HCT116 (cell line): ENCODE measurements around the gene RNF126. TPM values are rescaled to one million over a fixed set of nuclear protein-coding genes. Genes with fewer than 3 reads are reported as not detected.

Experiments
- ATAC-seq: fragments of 200-7000 bp; cut with Tn5 transposase; 2 replicates; pipeline ENCODE4 v1.9.1; 2020; ENCODE audit warnings: mild to moderate bottlenecking, moderate library complexity
- BruUV-seq: library from RNA; stranded (reverse); fragments of 400-500 nt; replicated peaks from 2 replicates; lab custom pipeline; 2021; lab: Mats Ljungman, UMichigan
- CTCF ChIA-PET: fragments of 300-600 bp; sonication (Branson Sonifier 250); formaldehyde crosslinking; loops from one replicate; lab custom pipeline; 2021; ENCODE audit warnings: antibody characterized with exemption; lab: Charles Lee
- POLR2A ChIA-PET: fragments of 300-600, 350-600 bp; sonication (Branson Sonifier 250); formaldehyde crosslinking; loops from one replicate; lab custom pipeline; 2021; ENCODE audit warnings: antibody characterized with exemption; lab: Charles Lee
- RAD21 ChIA-PET, 2 experiments: fragments of 300-600 bp; sonication (Branson Sonifier 250); formaldehyde crosslinking; loops; one replicate each; lab custom pipeline; 2023; ENCODE audit warnings: low total read pairs in 2 of 2; ENCODE audit not compliant: uncharacterized antibody in 2 of 2, unreplicated experiment in 2 of 2, low non-redundant PET in 1 of 2; lab: Charles Lee
- DNase-seq: peaks from one replicate; pipeline ENCODE4 v3.0.0-alpha.2; 2010; ENCODE audit warnings: low read depth, low spot score
- H2AFZ ChIP-seq: fragments of 200-600 bp; shearing (Covaris generic), sonication (generic); 2 replicates; pipeline ENCODE4 v1.6.1; 2017; ENCODE audit warnings: low read depth, mixed run types, mixed read lengths, antibody characterized with exemption, low read length; ENCODE audit not compliant: poor library complexity, severe bottlenecking
- H3K27ac ChIP-seq: 2 replicates; pipeline ENCODE4 v1.5.1; 2012; ENCODE audit warnings: low read depth, low read length
- H3K27me3 ChIP-seq: fragments of 200-600 bp; sonication (generic); 2 replicates; pipeline ENCODE4 v1.6.1; 2016; ENCODE audit warnings: mixed run types, low read length, mixed read lengths; ENCODE audit not compliant: insufficient read depth
- H3K36me3 ChIP-seq, 2 experiments: fragments of 200-500 bp in 1 of 2; fragments of 200-600 bp in 1 of 2; sonication (Bioruptor generic) in 1 of 2; sonication (generic) in 1 of 2; 2 replicates each; pipeline versions ENCODE4 v1.5.1 to v1.6.1; 2014 to 2016; ENCODE audit warnings: low read length in 2 of 2, inconsistent platforms in 1 of 2, mixed read lengths in 1 of 2, mixed run types in 1 of 2; ENCODE audit not compliant: insufficient read depth in 2 of 2, control insufficient read depth in 1 of 2
- H3K4me1 ChIP-seq, 2 experiments: fragments of 200-600 bp in 1 of 2; sonication (generic) in 1 of 2; 2 replicates each; pipeline versions ENCODE4 v1.5.1 to v1.6.1; 2012 to 2017; ENCODE audit warnings: low read length in 2 of 2, inconsistent platforms in 1 of 2, mild to moderate bottlenecking in 1 of 2, mixed read lengths in 1 of 2, mixed run types in 1 of 2, moderate library complexity in 1 of 2; ENCODE audit not compliant: insufficient read depth in 2 of 2, control insufficient read depth in 1 of 2
- H3K4me2 ChIP-seq: fragments of 200-600 bp; sonication (generic); 2 replicates; pipeline ENCODE4 v1.6.1; 2017; ENCODE audit warnings: mixed run types, low read length, mixed read lengths
- H3K4me3 ChIP-seq, 2 experiments: fragments of 200-600 bp in 1 of 2; sonication (generic) in 1 of 2; replicated peaks in 1 of 2; 2 replicates each; pipeline ENCODE4 v1.5.1; 2011 to 2016; ENCODE audit warnings: low read length in 2 of 2, control low read depth in 1 of 2, low read depth in 1 of 2, mild to moderate bottlenecking in 1 of 2, mixed read lengths in 1 of 2, mixed run types in 1 of 2
- H3K79me2 ChIP-seq: fragments of 200-600 bp; sonication (generic); 2 replicates; pipeline ENCODE4 v1.6.1; 2017; ENCODE audit warnings: mild to moderate bottlenecking, mixed run types, low read length, moderate library complexity, mixed read lengths; ENCODE audit not compliant: insufficient read depth
- H3K9ac ChIP-seq: fragments of 200-600 bp; sonication (generic); 2 replicates; pipeline ENCODE4 v1.6.1; 2016; ENCODE audit warnings: low read length, mixed read lengths
- H3K9me2 ChIP-seq: fragments of 200-600 bp; sonication (generic), shearing (Covaris generic); 2 replicates; pipeline ENCODE4 v1.6.1; 2017; ENCODE audit warnings: mixed run types, mild to moderate bottlenecking, moderate library complexity; ENCODE audit not compliant: insufficient read depth
- H3K9me3 ChIP-seq, 2 experiments: fragments of 200-500 bp in 1 of 2; fragments of 200-600 bp in 1 of 2; sonication (Bioruptor generic) in 1 of 2; sonication (generic) in 1 of 2; 2 replicates each; pipeline ENCODE4 v1.6.1; 2014 to 2017; ENCODE audit warnings: low read length in 2 of 2, mixed read lengths in 2 of 2, inconsistent platforms in 1 of 2, low read depth in 1 of 2, mild to moderate bottlenecking in 1 of 2, mixed run types in 1 of 2, moderate library complexity in 1 of 2; ENCODE audit not compliant: control insufficient read depth in 1 of 2, insufficient read depth in 1 of 2
- H4K20me1 ChIP-seq: fragments of 200-600 bp; sonication (generic), shearing (Covaris generic); 2 replicates; pipeline ENCODE4 v1.6.1; 2017; ENCODE audit warnings: mixed run types, mild to moderate bottlenecking, moderate library complexity; ENCODE audit not compliant: insufficient read depth
- CEBPB ChIP-seq: IDR thresholded peaks from 2 replicates; pipeline ENCODE4 v1.6.1; 2012; ENCODE audit warnings: low read depth
- FOSL1 ChIP-seq: IDR thresholded peaks from 2 replicates; pipeline ENCODE4 v1.6.1; 2012; ENCODE audit warnings: low read depth
- REST ChIP-seq: IDR thresholded peaks from 2 replicates; pipeline ENCODE4 v1.6.1; 2012; ENCODE audit warnings: low read depth
- TCF7L2 ChIP-seq: IDR thresholded peaks from 2 replicates; pipeline ENCODE4 v1.7.0; 2011; ENCODE audit warnings: borderline replicate concordance, inconsistent platforms; ENCODE audit not compliant: insufficient read depth, insufficient read length; ENCODE audit errors: extremely low read depth
- ZFX ChIP-seq: fragments of 450-650 bp; IDR thresholded peaks from 2 replicates; pipeline ENCODE4 v1.6.1; 2017
- intact Hi-C: fragments of 100-400 bp; cut with micrococcal nuclease; formaldehyde crosslinking; loops from 2 replicates; pipeline ENCODE4 v1.10.0; 2022
- total RNA-seq: library from RNA; stranded (reverse); gene quantifications from one replicate; pipeline ENCODE4 v1.2.1, GENCODE V29; 2021; ENCODE audit not compliant: unreplicated experiment

The RNF126 gene
- total RNA-seq, 1 experiment from 2014 or later = 93.8 TPM

DNA sequence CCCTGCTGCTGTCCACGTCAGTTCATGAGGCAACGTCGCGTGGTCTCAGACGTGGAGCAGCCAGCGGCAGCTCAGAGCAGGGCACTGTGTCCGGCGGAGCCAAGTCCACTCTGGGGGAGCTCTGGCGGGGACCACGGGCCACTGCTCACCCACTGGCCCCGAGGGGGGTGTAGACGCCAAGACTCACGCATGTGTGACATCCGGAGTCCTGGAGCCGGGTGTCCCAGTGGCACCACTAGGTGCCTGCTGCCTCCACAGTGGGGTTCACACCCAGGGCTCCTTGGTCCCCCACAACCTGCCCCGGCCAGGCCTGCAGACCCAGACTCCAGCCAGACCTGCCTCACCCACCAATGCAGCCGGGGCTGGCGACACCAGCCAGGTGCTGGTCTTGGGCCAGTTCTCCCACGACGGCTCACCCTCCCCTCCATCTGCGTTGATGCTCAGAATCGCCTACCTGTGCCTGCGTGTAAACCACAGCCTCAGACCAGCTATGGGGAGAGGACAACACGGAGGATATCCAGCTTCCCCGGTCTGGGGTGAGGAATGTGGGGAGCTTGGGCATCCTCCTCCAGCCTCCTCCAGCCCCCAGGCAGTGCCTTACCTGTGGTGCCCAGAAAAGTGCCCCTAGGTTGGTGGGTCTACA, 19.8 kb upstream of the RNF126 start:
- RAD21 ChIA-PET = interaction anchor here in 1 of 2 experiments (0.7 kb wide), 1 partner anchor 54 kb away, joined by 3 read pairs; no protein-coding TSS in a partner anchor
- CTCF ChIA-PET = no interaction called here
- Histone ChIP-seq H2AFZ (no peak overlapping the region), H3K27me3 (no peaks in the 10 kb centered on the region), H3K9me2 (no peaks in the 10 kb centered on the region), H3K9me3 (no peaks in the 10 kb centered on the region), H3K4me3 (no peak overlapping the region), H3K36me3 (no peaks in the 10 kb centered on the region; a peak in 1 of 4 replicates), H3K9ac (no peak overlapping the region), H3K4me2 (no peak overlapping the region), H3K4me1 (peaks cover 12 to 27% of the 10 kb centered on the region in 2 experiments), H3K27ac (no peak overlapping the region), H4K20me1 (no peaks in the 10 kb centered on the region), H3K79me2 (peaks cover 16% of the 10 kb centered on the region; the same call in 1 of the 2 replicates)
- DNase-seq = no peak
- intact Hi-C loops = no loop called here
- TF ChIP-seq TCF7L2 = no peak
- TF ChIP-seq REST = no peak
- no peak for TF ChIP-seq CEBPB
- no peak for TF ChIP-seq FOSL1
- TF ChIP-seq ZFX = no peak
- no peak for ATAC-seq
- BruUV-seq = no TSS peak
- POLR2A ChIA-PET = no interaction called here
